Measurements from ENCODE around the gene SYNM. TPM values are rescaled to one million over a fixed set of nuclear protein-coding genes. Genes with fewer than 3 reads are reported as not detected.

SYNM gene
- total RNA-seq, 1 donor from 2014 or later, result 295 TPM

DNA sequence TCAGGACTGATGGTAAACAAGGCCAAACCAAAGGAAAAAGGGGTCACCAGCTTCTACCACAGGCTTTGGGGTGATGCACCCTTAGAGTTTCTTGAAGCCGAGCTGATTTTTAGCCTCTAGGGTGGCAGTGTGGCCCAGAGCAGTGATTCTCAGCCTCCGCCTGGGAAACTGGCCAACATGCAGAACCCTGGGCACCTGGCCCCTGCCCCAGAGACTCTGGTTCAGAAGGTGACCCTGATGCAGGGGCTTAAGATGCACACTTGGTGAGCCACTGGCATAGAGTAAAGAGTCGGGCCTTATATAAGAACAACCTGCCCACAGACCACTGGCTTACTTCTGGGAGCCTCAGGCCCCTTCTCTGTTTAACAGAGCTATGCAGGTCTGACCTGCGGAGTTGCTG lies 44.5 kb downstream of the SYNM start:
- intact Hi-C loops (cut with DNase I), result no loop called here
- ATAC-seq (ENCODE audit: poor library complexity) (peak; percentile 40), DNase-seq (no peak)

- intact Hi-C loops (cut with DNase I), result no loop called here
- no peak for DNase-seq
- ATAC-seq (ENCODE audit: poor library complexity), result no peak
Measured at GRCh38 chr15:99151156-99151555, 46.3 kb downstream of the SYNM start.

GRCh38 chr15:99153026-99153535 lies 48.2 kb downstream of the SYNM start:
- DNase-seq (no peak), ATAC-seq (ENCODE audit: poor library complexity) (no peak)
- intact Hi-C loops (cut with DNase I), result no loop called here

DNA sequence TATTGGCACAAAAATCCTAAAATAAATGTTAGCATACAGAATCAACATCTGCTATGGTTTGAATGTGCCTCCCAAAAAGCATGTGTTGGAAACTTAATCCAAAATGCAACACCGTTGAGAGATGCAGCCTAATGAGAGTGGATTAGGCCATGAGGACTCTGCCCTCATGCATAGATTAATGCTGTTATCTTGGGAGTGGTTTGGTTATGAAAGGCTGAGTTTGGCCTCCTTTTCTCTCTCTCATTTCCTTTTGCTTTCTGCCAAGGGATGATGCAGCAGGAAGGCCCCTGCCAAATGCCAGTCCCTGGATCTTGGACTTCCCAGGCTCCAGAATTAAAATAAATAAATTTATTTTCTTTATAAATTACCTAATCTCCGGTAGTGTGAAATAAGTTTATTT lies 49.4 kb downstream of the SYNM start:
- DNase-seq (no peak), ATAC-seq (ENCODE audit: poor library complexity) (no peak)
- intact Hi-C loops (cut with DNase I), result no loop called here

DNA sequence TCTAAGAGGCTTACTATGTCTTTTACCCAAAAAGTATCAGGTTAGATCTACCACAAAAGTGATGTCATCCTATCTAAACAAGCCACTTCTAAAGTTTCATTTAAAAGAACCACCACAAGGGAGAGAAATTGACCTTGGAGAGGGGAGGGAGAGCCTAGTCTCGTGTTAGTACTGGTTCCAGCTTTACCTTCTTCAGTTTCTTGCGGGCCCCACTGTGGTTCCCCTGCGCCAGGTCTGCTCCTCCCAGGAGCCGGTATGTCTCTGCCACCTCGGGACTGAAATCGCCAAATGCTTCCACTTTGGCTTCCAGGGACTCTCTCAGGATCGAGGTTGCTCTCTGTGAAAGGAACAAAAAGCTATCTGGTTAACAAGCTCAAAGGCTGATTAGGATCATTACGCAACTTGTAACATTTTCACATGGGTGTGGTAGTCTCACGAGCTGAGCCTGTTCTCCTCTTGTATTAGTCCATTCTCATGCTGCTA lies 51.1 kb downstream of the SYNM start:
- no peak for ATAC-seq (ENCODE audit: poor library complexity)

DNA sequence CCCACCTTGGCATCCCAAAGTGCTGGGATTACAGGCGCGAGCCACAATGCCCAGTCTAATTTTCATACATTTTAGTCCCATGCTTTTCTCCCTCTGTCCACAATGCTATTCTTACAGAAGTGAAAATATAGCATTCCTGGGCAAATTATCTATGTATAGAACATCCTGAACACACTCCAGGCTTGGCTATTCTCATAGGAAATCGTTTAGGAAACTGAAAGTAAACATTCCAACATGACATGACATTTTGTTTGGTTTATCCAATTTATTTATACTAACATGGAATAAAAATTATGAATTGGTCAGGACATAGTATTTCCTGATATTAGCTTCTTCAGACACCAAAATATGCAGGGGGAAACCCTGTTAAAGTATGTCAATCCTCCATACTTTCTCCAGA lies 52.6 kb downstream of the SYNM start:
- ATAC-seq (ENCODE audit: poor library complexity) (no peak), DNase-seq (no peak)
- intact Hi-C loops (cut with DNase I), result no loop called here

More for the DNA sequence above, 51.1 kb downstream of the SYNM start:
- DNase-seq, result no peak
- intact Hi-C loops (cut with DNase I), result no loop called here

DNA sequence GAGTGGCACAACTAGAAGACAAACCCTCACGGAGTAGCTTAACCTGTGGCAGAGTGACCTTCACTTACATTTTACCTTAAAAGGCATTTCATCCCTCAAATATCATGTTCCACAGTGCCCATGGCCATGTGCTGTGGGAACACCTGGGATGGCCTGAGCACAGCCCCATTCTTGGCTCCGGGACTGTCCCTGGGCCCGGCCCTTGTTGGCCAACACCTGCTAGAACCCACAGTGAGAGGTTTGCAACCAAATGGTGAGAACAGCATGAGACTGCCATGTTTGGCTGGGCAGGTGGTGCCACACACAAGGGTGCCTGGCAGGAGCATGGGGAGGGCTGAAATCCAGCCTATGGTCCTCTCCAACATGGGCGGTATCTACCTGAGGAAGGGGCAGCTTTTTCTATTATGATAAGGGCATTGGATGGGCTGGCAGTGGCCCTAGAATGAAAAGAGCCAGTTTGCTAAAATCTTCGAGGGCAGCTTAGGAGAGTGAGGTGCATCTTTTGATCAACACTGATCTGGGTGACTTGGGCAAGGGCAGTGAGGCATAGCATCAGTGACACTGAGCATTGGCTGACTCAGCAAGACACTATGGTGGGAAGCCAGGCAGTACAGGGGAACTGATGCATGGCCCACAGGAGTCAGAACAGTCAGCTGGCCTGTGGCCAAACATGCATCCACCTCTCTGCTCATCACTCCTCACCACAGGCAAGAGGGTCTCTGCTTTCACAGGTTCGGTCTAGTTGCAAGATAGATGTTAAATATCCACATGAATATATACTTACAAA lies 53.9 kb downstream of the SYNM start:
- intact Hi-C loops (cut with DNase I), result no loop called here
- DNase-seq, result no peak
- ATAC-seq (ENCODE audit: poor library complexity), result no peak

GRCh38 chr15:99163271-99164062 lies 58.6 kb downstream of the SYNM start:
- intact Hi-C loops (cut with DNase I), result no loop called here
- ATAC-seq (ENCODE audit: poor library complexity) (no peak), DNase-seq (no peak)

GRCh38 chr15:99164119-99164518 lies 59.2 kb downstream of the SYNM start:
- ATAC-seq (ENCODE audit: poor library complexity) (no peak), DNase-seq (no peak)
- intact Hi-C loops (cut with DNase I), result no loop called here

DNA sequence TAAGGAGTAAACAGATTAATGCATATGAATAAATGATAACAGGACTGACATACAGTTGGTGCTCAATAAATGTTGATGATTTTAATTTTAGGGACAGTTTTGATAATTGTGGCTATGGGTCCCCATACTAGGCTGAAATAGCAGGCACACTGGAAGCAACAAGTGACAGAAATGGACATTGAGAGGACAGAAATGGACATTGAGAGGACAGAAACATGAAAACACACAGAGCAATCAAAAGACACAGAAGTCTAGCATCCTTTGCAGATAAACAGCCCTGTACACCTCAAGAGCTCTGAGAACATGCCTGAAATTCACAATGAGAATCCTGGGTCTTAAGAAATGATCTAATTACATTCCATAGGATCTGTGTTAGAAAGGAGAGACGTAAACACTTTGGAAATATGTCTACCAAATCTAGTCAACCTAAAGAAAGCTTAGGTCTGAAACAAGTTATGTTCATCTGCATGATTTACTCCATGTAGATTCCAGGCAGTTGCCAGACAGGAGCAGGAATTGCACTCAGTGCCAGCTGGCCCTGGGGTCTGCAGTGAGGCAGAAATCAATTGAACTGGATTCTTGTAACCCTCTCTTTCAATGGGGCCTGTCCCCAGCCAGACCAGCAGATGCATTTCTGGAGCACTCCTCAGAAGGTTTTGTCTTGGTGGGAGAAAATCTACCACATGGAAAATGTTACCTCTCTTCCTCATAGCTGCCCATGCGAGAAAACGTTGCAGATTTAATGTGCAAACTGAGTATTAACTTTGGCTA lies 60.3 kb downstream of the SYNM start:
- no peak for ATAC-seq (ENCODE audit: poor library complexity)
- DNase-seq, result no peak
- intact Hi-C loops (cut with DNase I), result no loop called here

- DNase-seq (no peak), ATAC-seq (ENCODE audit: poor library complexity) (no peak)
- intact Hi-C loops (cut with DNase I), result no loop called here
Measured at GRCh38 chr15:99165956-99166689, 61.2 kb downstream of the SYNM start.

GRCh38 chr15:99167201-99167600 lies 62.3 kb downstream of the SYNM start:
- ATAC-seq (ENCODE audit: poor library complexity) (no peak), DNase-seq (no peak)
- intact Hi-C loops (cut with DNase I), result no loop called here

DNA sequence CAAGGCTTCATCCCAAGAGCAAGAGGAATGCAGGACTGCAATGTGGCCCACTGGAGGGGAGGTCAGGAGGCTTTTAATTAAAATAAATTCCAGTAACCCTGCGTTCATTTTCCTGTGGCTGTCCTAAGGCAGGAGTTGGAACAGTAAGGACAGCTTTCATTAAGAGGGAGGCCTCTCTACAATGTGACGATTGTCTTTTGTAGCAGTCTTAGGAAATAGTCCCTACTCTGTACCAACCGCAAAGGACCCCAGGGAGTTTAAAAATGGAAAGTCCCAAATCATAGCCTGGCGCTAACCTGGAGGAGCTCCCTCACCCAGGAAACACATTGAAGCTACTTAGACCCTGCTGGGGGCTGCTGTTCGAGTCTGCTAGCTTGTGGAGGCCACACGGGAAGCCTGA lies 62.8 kb downstream of the SYNM start:
- intact Hi-C loops (cut with DNase I), result no loop called here
- DNase-seq (no peak), ATAC-seq (ENCODE audit: poor library complexity) (no peak)

DNA sequence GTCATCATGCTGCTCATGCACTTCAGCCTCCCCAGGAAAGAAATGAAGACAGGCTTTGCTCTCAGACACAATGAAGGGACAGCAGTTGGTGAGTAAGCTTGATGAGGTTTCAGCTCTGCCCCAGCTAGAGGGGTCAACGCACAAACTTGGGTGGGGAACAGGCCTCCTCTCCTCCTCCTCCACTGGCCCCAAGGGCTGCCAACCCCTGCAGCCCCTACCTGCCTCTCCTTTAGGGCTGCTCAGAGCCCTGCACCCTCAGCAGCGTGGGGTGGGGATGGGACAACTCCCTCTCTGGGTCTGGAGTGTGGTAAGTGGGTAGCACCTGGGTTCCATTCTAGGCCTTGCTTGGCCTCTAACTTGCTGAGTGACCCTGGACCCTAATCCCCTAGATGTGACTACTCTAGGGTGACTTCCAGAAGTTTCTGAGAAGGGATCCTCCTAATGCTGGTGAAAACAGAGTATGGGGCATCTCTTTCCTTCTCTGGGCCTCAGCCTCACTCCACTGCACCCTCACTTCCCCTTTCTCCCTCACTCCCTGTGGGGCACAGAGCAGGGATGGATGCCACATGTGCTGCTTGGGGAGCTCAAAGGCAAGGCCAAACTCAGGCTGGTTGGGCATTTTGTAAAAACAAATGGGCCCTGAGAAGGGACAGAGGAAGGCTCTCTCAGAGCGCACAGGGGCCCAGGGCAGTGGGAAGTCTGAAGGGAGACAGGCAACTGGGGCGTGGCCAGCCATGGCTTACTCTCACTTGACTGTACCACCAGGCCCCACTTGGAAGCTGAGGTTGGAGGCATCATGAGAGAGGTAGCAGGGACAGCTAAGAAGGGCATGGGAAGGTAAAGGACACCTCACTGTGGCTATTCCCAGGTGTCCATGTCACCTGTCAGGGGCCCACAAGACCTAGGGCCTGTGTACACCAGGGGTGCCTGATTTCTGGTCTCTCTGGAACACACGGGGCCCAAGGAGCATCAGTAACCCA lies 64.0 kb downstream of the SYNM start:
- intact Hi-C loops (cut with DNase I), result no loop called here

DNA sequence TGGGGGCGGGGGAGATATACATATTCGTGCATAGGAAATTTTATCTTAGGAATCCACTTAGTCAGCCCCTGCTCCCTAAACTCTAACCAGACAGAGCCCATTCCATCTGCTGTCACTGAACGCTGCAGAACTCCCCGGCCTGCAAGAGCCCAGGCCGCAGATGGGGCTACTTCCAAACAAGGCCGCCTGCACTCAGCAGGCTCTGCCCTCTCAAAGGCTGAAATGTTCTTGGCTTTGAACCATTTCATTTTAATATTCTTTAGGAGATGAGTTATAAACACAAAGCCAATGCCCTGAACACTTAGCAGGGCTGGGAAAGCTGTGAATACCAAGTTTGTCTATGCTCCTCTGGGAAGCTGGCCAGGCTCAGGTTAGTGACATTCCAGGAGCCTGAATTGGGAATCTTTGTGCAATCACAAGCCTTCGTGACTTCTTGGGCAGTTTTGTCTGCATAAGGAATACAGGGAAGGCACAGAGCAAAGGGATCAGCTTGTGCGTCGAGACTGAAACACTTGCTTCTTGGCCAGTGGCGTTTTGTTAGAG lies 65.0 kb downstream of the SYNM start:
- intact Hi-C loops (cut with DNase I), result no loop called here
- ATAC-seq (ENCODE audit: poor library complexity) (peak; percentile 63), DNase-seq (peak; percentile 58)

More for the DNA sequence above, 64.0 kb downstream of the SYNM start:
- ATAC-seq (ENCODE audit: poor library complexity) (peak; percentile 12), DNase-seq (no peak)

- peak; percentile 54 for ATAC-seq (ENCODE audit: poor library complexity)
- intact Hi-C loops (cut with DNase I), result no loop called here
- DNase-seq, result no peak
Measured at GRCh38 chr15:99170476-99171065, 65.7 kb downstream of the SYNM start.

DNA sequence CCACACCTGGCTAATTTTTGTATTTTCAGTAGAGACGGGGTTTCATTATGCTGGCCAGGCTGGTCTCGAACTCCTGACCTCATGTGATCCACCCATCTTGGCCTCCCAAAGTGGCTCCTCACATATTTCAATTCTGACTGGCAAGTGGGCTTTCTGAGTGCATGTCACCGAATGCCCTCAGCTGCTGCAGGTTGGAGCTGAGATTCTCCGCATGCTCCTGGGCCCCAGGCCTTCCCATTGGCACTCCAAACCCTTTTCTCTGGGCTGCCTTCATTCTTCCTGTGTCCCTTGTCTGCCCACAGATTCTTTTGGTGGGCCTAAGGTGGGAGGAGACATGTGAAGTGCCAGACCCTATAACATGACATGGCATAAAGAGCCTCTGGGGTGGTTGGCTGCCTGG lies 67.3 kb downstream of the SYNM start:
- intact Hi-C loops (cut with DNase I), result no loop called here
- ATAC-seq (ENCODE audit: poor library complexity), result no peak
- no peak for DNase-seq

All from Right ventricle myocardium superior (tissue), 1 donor.